Measurements from ENCODE around the gene TM9SF2.

TM9SF2 gene

GRCh38 chr13:99582511-99582910 lies 81.2 kb downstream of the TM9SF2 start:
- DNase-seq, result no peak

GRCh38 chr13:99585609-99586008 lies 84.3 kb downstream of the TM9SF2 start:
- no peak for DNase-seq

GRCh38 chr13:99587021-99587420 lies 85.7 kb downstream of the TM9SF2 start:
- DNase-seq, result no peak

GRCh38 chr13:99587893-99588606 lies 86.8 kb downstream of the TM9SF2 start:
- no peak for DNase-seq

GRCh38 chr13:99589575-99589974 lies 88.3 kb downstream of the TM9SF2 start:
- DNase-seq, result no peak

- DNase-seq, result no peak
Observed at GRCh38 chr13:99590519-99591011, 89.3 kb downstream of the TM9SF2 start.

GRCh38 chr13:99596180-99596579 lies 94.9 kb downstream of the TM9SF2 start:
- DNase-seq, result no peak

GRCh38 chr13:99600318-99600717 lies 99.0 kb downstream of the TM9SF2 start:
- no peak for DNase-seq

- DNase-seq, result no peak
Observed at GRCh38 chr13:99601535-99601934, 100.3 kb downstream of the TM9SF2 start.

- DNase-seq, result no peak
Observed at GRCh38 chr13:99604636-99605035, 103.4 kb downstream of the TM9SF2 start.

- DNase-seq, result no peak
Observed at GRCh38 chr13:99605420-99606323, 104.4 kb downstream of the TM9SF2 start.

- DNase-seq, result peak; percentile 69
Observed at GRCh38 chr13:99606324-99607066, 105.2 kb downstream of the TM9SF2 start, which contains the start of gene CLYBL. Gene CLYBL, plus strand, starts transcription at chr13:99606690.

- no peak for DNase-seq
Observed at GRCh38 chr13:99608345-99608744, 107.1 kb downstream of the TM9SF2 start.

- no peak for DNase-seq
Observed at GRCh38 chr13:99610702-99611289, 109.5 kb downstream of the TM9SF2 start.

All from NCI-H748 treated with DMSO at 0.1 percent for 48 hours (cell line).